Measurements from ENCODE around the gene CREB5. TPM values are rescaled to one million over a fixed set of nuclear protein-coding genes. Genes with fewer than 3 reads are reported as not detected.
"Not testable (repeated sequence)": the region's sequence is repeated elsewhere in the genome, so short reads cannot be mapped to it uniquely, and the experiment has no call there.

Gene CREB5
- total RNA-seq, 1 experiment from 2014 or later: 5.2 TPM

DNA sequence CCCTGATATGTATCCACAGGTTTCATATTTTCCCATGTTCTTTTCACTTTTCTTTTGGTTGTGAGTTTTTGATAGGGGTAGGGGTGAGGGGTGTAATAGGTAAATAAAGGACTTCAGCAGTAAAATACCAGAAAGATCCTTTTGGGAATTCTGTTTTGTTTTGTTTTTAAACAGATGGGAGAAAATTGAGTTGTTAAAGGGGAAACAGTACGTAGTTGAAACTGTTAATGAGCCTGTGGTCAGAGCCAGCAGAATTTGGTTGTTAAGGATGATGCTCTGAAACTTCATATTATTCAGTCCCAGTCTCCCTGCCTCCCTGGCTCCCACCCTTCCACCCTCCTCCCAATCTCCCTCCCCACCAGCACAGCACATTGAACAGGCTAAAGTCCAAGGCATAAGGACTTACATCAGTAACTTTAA, 195.9 kb downstream of the CREB5 start:
- BruUV-seq (replicated peaks): no TSS peak
- CTCF ChIA-PET: no interaction called here

DNA sequence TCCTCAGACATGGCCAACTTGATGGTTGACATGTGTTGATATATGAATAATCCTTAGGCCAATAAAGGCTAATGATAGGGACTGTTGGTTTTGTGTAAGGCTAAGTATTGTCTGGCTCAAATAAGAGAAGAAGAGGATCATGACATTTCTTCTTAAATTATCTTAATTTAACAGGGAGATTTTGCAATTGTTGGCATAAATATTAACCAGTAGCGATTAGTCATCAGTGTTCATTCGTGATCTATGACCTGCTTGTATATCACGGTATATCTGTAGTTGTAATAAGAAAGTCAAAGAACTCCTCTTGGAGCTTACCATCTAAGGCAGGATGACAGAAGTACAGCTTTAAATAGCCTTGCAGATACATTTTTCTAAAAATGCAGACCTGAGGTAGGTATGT, 196.4 kb downstream of the CREB5 start:
- BruUV-seq (replicated peaks): no TSS peak

More for the DNA sequence above, 195.9 kb downstream of the CREB5 start:
- POLR2A ChIA-PET (ENCODE audit: unreplicated experiment): no interaction called here
- DNase-seq: no peak
- Histone ChIP-seq H3K9me2 (replicated peaks; ENCODE audit: low read length) (no peaks in the 10 kb centered on the region), H3K9me3 (ENCODE audit: low read length) (no peaks in the 10 kb centered on the region), H3K4me2 (ENCODE audit: low read length) (no peak overlapping the region), H2AFZ (ENCODE audit: low read length) (no peak overlapping the region), H3K79me2 (ENCODE audit: low read length) (no peaks in the 10 kb centered on the region), H3K9ac (ENCODE audit: low read length) (no peak overlapping the region), H3F3A (ENCODE audit: low read length, unreplicated experiment) (no peaks in the 10 kb centered on the region), H3K4me3 (ENCODE audit: low read length) (no peak overlapping the region), H3K27me3 (ENCODE audit: low read length) (no peaks in the 10 kb centered on the region), H3K4me1 (ENCODE audit: insufficient read depth, low read length) (peaks cover 33% of the 10 kb centered on the region), H3K36me3 (ENCODE audit: low read depth, low read length) (no peaks in the 10 kb centered on the region), H3K27ac (ENCODE audit: low read length) (no peak overlapping the region), H4K20me1 (ENCODE audit: low read length) (no peaks in the 10 kb centered on the region)
- no peak for ATAC-seq
- intact Hi-C loops (cut with micrococcal nuclease): no loop called here
- TF ChIP-seq EZH2phosphoT487 (IDR thresholded peaks at IDR 0.05; ENCODE audit: borderline replicate concordance, low read length) (no peak), EZH2 (IDR thresholded peaks at IDR 0.05; ENCODE audit: low read length, unreplicated experiment) (no peak)
- TF ChIP-seq, protein P1, sequence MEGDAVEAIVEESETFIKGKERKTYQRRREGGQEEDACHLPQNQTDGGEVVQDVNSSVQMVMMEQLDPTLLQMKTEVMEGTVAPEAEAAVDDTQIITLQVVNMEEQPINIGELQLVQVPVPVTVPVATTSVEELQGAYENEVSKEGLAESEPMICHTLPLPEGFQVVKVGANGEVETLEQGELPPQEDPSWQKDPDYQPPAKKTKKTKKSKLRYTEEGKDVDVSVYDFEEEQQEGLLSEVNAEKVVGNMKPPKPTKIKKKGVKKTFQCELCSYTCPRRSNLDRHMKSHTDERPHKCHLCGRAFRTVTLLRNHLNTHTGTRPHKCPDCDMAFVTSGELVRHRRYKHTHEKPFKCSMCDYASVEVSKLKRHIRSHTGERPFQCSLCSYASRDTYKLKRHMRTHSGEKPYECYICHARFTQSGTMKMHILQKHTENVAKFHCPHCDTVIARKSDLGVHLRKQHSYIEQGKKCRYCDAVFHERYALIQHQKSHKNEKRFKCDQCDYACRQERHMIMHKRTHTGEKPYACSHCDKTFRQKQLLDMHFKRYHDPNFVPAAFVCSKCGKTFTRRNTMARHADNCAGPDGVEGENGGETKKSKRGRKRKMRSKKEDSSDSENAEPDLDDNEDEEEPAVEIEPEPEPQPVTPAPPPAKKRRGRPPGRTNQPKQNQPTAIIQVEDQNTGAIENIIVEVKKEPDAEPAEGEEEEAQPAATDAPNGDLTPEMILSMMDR (conservative IDR thresholded peaks at IDR 0.05; ENCODE audit: low read depth, low read length): no peak

DNA sequence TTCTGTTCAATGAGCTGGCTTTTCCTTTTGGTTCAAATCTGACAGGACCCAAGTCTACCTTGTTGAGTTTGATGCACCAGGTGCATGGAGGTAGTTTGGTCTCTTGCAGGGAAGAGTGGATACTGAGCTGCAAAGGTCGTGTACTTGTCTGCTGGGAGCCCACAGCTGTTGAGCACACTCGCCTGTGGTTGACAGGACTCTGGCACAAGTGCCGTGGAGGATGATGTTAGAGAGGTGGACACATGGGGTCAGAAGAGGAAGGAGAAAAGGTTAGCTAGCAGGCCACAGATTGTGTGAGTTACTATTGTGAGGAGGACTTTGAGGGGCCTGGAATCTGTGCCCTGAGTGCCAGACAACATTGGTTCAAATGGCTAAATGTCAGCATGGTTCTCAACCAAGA, 197.3 kb downstream of the CREB5 start:
- H3K27me3 ChIP-seq (ENCODE audit: low read length): no peaks in the 10 kb centered on the region
- no peak overlapping the region for H3K4me2 ChIP-seq (ENCODE audit: low read length)
- no peak overlapping the region for H3K4me3 ChIP-seq (ENCODE audit: low read length)
- no peaks in the 10 kb centered on the region for H3K36me3 ChIP-seq (ENCODE audit: low read depth, low read length)
- intact Hi-C loops (cut with micrococcal nuclease): loop anchor here (5.0 kb wide), 1 partner anchor 37 kb away; no protein-coding TSS in a partner anchor
- ATAC-seq (no peak), DNase-seq (no peak)
- no peaks in the 10 kb centered on the region for H4K20me1 ChIP-seq (ENCODE audit: low read length)
- BruUV-seq (replicated peaks): no TSS peak
- H3K9me2 ChIP-seq (replicated peaks; ENCODE audit: low read length): no peaks in the 10 kb centered on the region
- no peaks in the 10 kb centered on the region for H3K79me2 ChIP-seq (ENCODE audit: low read length)
- no peaks in the 10 kb centered on the region for H3F3A ChIP-seq (ENCODE audit: low read length, unreplicated experiment)
- H3K9ac ChIP-seq (ENCODE audit: low read length): no peak overlapping the region
- no peak overlapping the region for H2AFZ ChIP-seq (ENCODE audit: low read length)
- CTCF ChIA-PET: no interaction called here
- no peak for TF ChIP-seq EZH2 (IDR thresholded peaks at IDR 0.05; ENCODE audit: low read length, unreplicated experiment)
- TF ChIP-seq, protein P1 (conservative IDR thresholded peaks at IDR 0.05; ENCODE audit: low read depth, low read length): no peak
- TF ChIP-seq EZH2phosphoT487 (IDR thresholded peaks at IDR 0.05; ENCODE audit: borderline replicate concordance, low read length): no peak
- peaks cover 35% of the 10 kb centered on the region for H3K4me1 ChIP-seq (ENCODE audit: insufficient read depth, low read length)
- H3K9me3 ChIP-seq (ENCODE audit: low read length): no peaks in the 10 kb centered on the region
- no peak overlapping the region for H3K27ac ChIP-seq (ENCODE audit: low read length)
- POLR2A ChIA-PET (ENCODE audit: unreplicated experiment): no interaction called here

More for the DNA sequence above, 196.4 kb downstream of the CREB5 start:
- Histone ChIP-seq H3K4me3 (ENCODE audit: low read length) (no peak overlapping the region), H3K27ac (ENCODE audit: low read length) (no peak overlapping the region), H3K79me2 (ENCODE audit: low read length) (no peaks in the 10 kb centered on the region), H3K4me2 (ENCODE audit: low read length) (no peak overlapping the region; the same call in 1 of the 2 replicates), H3K9me2 (replicated peaks; ENCODE audit: low read length) (no peaks in the 10 kb centered on the region), H3K9me3 (ENCODE audit: low read length) (no peaks in the 10 kb centered on the region), H3K4me1 (ENCODE audit: insufficient read depth, low read length) (peaks cover 35% of the 10 kb centered on the region), H2AFZ (ENCODE audit: low read length) (no peak overlapping the region), H3K36me3 (ENCODE audit: low read depth, low read length) (no peaks in the 10 kb centered on the region), H3K27me3 (ENCODE audit: low read length) (no peaks in the 10 kb centered on the region), H4K20me1 (ENCODE audit: low read length) (no peaks in the 10 kb centered on the region), H3K9ac (ENCODE audit: low read length) (no peak overlapping the region), H3F3A (ENCODE audit: low read length, unreplicated experiment) (no peaks in the 10 kb centered on the region)
- TF ChIP-seq, protein P1 (conservative IDR thresholded peaks at IDR 0.05; ENCODE audit: low read depth, low read length): no peak
- no peak for TF ChIP-seq EZH2phosphoT487 (IDR thresholded peaks at IDR 0.05; ENCODE audit: borderline replicate concordance, low read length)
- TF ChIP-seq EZH2 (IDR thresholded peaks at IDR 0.05; ENCODE audit: low read length, unreplicated experiment): no peak
- POLR2A ChIA-PET (ENCODE audit: unreplicated experiment): no interaction called here
- intact Hi-C loops (cut with micrococcal nuclease): no loop called here
- DNase-seq: peak; percentile 61
- ATAC-seq: no peak
- CTCF ChIA-PET: no interaction called here

DNA sequence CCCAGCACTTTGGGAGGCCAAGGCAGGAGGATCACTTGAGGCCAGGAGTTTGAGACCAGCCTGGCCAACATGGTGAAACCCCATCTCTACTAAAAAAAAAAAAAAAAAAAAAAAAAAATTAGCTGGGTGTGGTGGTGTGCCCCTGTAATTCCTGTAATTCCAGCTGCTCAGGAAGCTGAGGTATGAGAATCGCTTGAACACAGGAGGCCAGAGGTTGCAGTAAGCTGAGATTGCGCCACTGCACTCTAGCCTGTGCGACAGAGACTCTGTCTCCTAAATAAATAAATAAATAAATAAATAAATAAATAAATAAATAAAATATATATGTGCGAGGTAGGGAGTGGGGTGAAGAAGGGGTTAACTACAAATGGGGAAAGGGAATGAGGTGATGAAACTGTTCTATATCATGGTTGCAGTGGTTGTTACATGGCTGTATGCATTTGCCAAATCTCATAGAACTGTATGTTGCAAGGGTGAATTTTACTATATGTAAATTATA, 199.1 kb downstream of the CREB5 start:
- peaks cover 35% of the 10 kb centered on the region for H3K4me1 ChIP-seq (ENCODE audit: insufficient read depth, low read length)
- H3K9ac ChIP-seq (ENCODE audit: low read length): 0 out of 2 replicates have a peak overlapping the region, but pooled peaks have one; percentile 21
- BruUV-seq (replicated peaks); H3K36me3 ChIP-seq (ENCODE audit: low read depth, low read length); H3K9me2 ChIP-seq (replicated peaks; ENCODE audit: low read length); H2AFZ ChIP-seq (ENCODE audit: low read length); H4K20me1 ChIP-seq (ENCODE audit: low read length); H3K27me3 ChIP-seq (ENCODE audit: low read length); H3K79me2 ChIP-seq (ENCODE audit: low read length); POLR2A ChIA-PET (ENCODE audit: unreplicated experiment); H3F3A ChIP-seq (ENCODE audit: low read length, unreplicated experiment); H3K4me3 ChIP-seq (ENCODE audit: low read length); H3K9me3 ChIP-seq (ENCODE audit: low read length); ATAC-seq: not testable (repeated sequence)
- peak overlapping the region; percentile 46; the same call in 1 of the 2 replicates for H3K4me2 ChIP-seq (ENCODE audit: low read length)
- peak overlapping the region; percentile 81 for H3K27ac ChIP-seq (ENCODE audit: low read length)
- intact Hi-C loops (cut with micrococcal nuclease): loop anchor here (5.0 kb wide), 1 partner anchor 39 kb away; no protein-coding TSS in a partner anchor
- DNase-seq: peak; percentile 64
- CTCF ChIA-PET: interaction anchor here (0.6 kb wide), 1 partner anchor 316 kb away, joined by 5 read pairs; no protein-coding TSS in a partner anchor

All from PC-3 (cell line).